ENCODE data around the gene KBTBD7. TPM values are rescaled to one million over a fixed set of nuclear protein-coding genes. Genes with fewer than 3 reads are reported as not detected.
"Not testable (repeated sequence)": the region's sequence is repeated elsewhere in the genome, so short reads cannot be mapped to it uniquely, and the experiment has no call there.

Gene KBTBD7
- polyA plus RNA-seq, 4 donors = 17.0 to 20.2 (median 18.8) TPM

- no peak for DNase-seq (ENCODE audit: low read depth in 4 of 4, low spot score in 2 of 4)
These were observed 4.7 kb upstream of the KBTBD7 start for GRCh38 chr13:41199079-41199478.

DNA sequence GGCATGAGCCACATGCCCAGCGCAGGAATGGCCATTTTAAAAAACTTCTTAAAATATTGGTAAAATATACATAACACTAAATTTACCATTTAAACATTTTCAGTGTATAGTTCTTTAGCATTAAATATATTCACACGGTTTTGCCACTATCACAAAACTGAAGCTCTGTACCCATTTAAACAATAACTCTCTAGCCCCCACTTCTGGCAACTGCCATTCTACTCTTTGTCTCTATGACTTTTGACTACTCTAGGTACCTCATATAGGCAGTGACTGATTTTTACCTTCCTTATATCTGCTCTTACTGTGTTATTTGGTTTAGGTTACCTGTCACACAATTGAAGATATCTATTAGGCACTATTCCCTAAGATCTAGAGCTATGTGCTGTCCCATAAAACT, 2.3 kb upstream of the KBTBD7 start:
- no peak for DNase-seq (ENCODE audit: low read depth in 4 of 4, low spot score in 2 of 4)

DNA sequence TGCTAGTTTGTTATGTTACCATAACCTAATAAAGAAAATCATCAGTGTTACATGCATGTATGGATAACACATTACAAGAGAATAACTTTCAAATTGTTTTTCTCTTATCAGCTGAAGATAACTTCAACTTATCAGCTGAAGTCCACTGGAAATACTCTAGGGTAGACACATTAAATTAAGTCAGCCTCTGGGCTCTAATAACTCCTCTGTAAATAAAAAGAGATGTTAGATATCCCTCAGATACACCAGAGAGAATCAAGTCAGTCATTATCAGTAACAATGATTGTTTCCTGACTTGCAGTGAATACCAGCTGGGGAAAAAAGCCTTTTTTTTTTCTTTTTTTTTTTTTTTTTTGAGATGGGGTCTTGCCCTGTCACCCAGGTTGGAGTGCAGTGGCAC, 1.6 kb upstream of the KBTBD7 start:
- no peak for DNase-seq (ENCODE audit: low read depth in 4 of 4, low spot score in 2 of 4)

- no peak for DNase-seq (ENCODE audit: low read depth in 4 of 4, low spot score in 2 of 4)
These were observed 900 bp downstream of the KBTBD7 start for GRCh38 chr13:41193469-41193868.

- DNase-seq (ENCODE audit: low read depth in 4 of 4, low spot score in 2 of 4) = no peak
These were observed 5.8 kb downstream of the KBTBD7 start for GRCh38 chr13:41188584-41188983.

DNA sequence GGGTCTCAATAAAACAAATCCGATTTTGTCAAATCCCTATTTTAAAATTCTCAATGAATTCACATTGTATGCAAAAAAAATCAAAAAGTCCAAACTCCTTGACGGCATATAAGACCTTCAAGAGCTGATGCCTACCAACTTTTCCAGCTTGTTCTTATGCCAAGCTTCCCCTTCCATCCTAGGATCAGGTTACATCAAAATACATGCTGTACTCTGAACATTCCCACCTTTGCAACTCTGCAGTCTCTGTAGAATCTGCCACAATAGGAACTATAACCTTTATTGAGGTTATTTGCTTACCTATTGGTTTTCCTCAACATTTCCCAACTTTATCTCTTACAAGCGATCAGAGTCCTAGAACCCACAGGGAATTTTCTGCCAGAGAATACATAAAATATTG, 7.9 kb downstream of the KBTBD7 start:
- DNase-seq (ENCODE audit: low read depth in 4 of 4, low spot score in 2 of 4) = no peak

GRCh38 chr13:41182231-41182630, 12.1 kb downstream of the KBTBD7 start:
- DNase-seq (ENCODE audit: low read depth in 4 of 4, low spot score in 2 of 4) = no peak

DNA sequence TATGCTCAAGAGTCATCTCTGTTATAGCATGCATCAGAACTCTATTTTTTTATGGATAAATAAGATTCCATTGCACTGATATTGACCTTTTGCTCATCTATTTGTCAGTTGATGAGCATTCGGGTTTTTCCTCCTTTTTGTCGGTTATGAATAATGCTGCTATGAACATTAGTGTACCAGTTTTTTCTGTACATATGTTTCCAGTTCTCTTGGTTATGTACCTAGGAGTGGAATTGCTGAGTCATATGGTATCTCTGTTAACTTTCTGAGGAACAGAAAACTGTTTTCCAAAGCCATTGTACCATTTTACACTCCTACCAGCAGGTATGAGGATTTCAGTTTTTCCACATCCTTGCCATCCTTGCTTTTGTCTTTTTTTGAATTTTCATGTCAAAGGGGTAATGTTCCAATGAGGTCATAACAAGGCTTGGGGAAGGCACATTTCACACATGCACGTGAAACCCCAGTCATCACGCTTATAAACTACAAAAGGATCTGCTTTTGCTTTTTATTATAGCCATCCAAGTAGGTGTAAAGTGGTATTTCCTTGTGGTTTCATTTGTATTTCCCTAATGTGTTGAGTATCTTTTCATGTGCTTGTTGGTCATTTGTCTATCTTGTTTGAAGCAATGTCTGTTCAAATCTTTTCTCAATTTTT, 14.6 kb downstream of the KBTBD7 start:
- DNase-seq (ENCODE audit: low read depth in 4 of 4, low spot score in 2 of 4) = no peak

GRCh38 chr13:41178040-41178439, 16.3 kb downstream of the KBTBD7 start:
- no peak for DNase-seq (ENCODE audit: low read depth in 4 of 4, low spot score in 2 of 4)

DNA sequence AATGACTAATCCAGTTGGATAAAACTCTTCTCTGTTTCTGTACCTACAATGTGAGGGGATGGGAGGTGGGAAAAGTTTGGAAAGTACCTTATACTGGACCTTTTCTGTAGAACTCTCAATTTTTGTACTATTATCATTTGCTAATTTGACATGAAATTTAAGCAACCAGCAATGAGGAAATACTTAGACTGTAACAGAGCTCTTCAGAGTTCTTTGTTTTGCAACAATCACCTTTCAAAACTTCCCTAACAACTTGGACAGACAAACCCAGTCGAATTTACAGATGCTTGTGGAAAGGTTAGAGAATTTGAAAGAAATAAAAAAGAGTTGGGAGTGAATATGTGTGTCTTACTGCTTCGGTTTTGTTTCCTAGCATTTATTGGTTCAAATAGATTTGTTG, 16.8 kb downstream of the KBTBD7 start:
- DNase-seq (ENCODE audit: low read depth in 4 of 4, low spot score in 2 of 4) = no peak

DNA sequence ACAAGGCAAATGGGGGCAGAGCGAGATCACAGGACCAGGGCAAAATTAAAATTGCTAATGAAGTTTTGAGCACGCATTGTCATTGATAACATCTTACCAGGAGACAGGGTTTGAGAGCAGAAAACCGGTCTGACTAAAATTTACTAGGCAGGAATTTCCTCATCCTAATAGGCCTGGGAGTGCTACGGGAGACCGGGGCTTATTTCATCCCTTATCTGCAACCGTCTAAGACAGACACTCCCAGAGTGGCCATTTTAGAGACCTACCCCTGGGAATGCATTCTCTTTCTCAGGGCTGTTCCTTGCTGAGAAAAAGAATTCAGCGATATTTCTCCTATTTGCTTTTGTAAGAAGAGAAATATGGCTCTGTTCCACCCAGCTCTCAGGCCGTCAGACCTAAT, 18.8 kb downstream of the KBTBD7 start:
- not testable (repeated sequence) for DNase-seq (ENCODE audit: low read depth in 4 of 4, low spot score in 2 of 4)

- no peak for DNase-seq (ENCODE audit: low read depth in 4 of 4, low spot score in 2 of 4)
These were observed 32.2 kb downstream of the KBTBD7 start for GRCh38 chr13:41162151-41162550.

DNA sequence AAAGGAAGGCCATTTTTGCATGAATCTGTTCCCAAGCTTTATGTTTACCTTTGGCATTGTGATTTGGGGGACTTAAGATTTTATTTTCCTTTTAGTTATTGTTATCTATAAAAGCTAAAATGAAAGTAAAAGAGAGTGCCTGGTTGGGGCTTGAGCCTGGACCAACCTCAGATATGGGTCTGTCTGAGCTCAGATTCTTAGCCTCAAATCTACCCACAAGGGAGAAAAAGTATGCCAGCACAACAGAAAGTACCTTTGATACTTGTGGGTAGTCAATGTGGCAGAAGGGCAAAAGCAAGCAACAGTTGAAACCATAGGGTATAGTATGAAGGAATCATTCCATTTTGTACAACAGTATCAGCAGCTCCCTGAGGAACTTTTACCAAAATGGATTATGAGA, 35.2 kb downstream of the KBTBD7 start:
- no peak for DNase-seq (ENCODE audit: low read depth in 4 of 4, low spot score in 2 of 4)

- DNase-seq (ENCODE audit: low read depth in 4 of 4, low spot score in 2 of 4) = no peak
These were observed 37.2 kb downstream of the KBTBD7 start for GRCh38 chr13:41157048-41157717.

DNA sequence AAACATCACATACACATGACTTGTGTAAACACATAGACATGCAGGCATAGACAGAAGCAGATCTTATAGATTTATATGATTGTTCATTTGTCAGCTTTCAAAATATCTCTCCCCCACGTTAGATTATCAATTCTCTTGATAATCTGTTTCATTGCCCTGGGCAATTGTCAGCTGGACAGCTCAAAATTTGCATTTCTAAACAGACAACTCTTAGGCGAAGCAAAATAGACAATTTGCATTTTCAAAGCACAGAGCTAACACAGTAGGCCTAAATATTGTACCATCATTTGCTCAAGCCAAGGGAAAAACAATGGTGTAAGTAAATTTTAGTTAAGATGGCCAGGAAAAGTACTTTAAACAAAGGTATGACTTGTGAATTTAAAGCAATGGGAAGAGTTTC, 37.7 kb downstream of the KBTBD7 start:
- DNase-seq (ENCODE audit: low read depth in 4 of 4, low spot score in 2 of 4) = no peak

DNA sequence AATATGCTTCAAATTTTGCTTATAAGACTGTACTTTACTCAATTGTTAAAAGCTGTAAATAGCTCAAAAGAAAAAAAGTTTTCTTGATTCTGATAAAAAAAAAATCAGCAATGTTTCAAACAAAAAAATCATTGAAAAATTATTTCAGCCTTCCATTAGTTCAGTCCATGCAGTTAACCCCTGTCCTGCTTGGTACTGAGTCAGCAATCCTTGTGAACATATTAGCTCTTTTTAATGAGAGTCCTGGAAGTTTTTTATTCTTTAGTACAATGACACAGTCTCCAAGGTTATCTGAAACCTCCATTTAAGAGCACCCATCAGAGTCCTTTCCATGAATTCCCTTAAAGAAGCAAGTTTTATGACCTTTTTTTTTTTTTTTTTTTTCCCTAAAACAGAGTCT, 40.3 kb downstream of the KBTBD7 start:
- no peak for DNase-seq (ENCODE audit: low read depth in 4 of 4, low spot score in 2 of 4)

DNA sequence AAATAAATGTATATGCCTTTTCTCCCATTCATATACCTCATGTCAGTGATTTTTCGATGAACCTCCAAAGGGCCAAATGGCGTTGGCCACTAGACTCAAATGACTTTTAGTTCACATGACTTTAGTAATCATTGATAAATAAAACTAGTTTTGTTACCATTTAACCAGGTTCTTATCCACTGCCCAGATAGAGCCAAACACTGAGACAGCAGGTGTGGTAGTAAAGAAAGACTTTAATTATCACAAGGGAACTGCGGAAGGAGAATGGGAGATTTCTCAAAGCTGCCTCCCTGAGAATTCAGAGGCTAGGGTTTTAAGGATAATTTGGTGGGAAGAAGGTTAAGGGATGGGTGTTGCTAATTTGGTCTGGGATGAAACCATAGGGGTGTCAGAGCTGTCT, 42.4 kb downstream of the KBTBD7 start:
- DNase-seq (ENCODE audit: low read depth in 4 of 4, low spot score in 2 of 4) = no peak

GRCh38 chr13:41150058-41150457, 44.3 kb downstream of the KBTBD7 start:
- no peak for DNase-seq (ENCODE audit: low read depth in 4 of 4, low spot score in 2 of 4)

- DNase-seq (ENCODE audit: low read depth in 4 of 4, low spot score in 2 of 4) = no peak
These were observed 45.7 kb downstream of the KBTBD7 start for GRCh38 chr13:41148419-41149283.

GRCh38 chr13:41145136-41145908, 49.0 kb downstream of the KBTBD7 start:
- DNase-seq (ENCODE audit: low read depth in 4 of 4, low spot score in 2 of 4) = no peak

DNA sequence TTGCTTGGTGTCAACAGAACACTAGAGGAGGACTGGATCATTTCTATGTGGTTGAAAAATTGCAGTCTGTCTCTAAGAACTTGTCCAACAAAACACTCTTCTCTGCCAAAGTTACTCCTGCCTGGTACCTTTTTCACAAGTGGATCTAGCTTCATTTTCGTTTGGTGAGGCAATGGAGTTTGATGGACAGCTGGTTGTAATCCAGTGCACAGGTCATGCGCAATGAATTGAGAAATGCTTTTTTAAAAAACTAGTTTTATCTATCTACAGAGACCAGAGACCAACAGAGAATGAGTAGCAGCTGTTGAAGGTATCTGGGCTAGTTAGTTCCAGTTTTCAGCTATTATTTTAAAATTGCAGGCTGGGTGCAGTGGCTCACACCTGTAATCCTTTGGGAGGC, 49.8 kb downstream of the KBTBD7 start:
- DNase-seq (ENCODE audit: low read depth in 4 of 4, low spot score in 2 of 4) = no peak

Data from left renal cortex interstitium (tissue), 4 donors.